GM21723 (cell line): Measurements from ENCODE around the gene GRAMD2B.
A peak's percentile ranks its signal among the peaks of the same experiment; 100 is the strongest.
"Not testable (repeated sequence)": the region's sequence is repeated elsewhere in the genome, so short reads cannot be mapped to it uniquely, and the experiment has no call there.

Experiments used
- ATAC-seq: cut with Tn5 transposase; IDR thresholded peaks from one replicate; pipeline ENCODE4 v1.9.1; 2021; ENCODE audit warnings: mild to moderate bottlenecking, moderate library complexity; ENCODE audit not compliant: unreplicated experiment

GRAMD2B gene

DNA sequence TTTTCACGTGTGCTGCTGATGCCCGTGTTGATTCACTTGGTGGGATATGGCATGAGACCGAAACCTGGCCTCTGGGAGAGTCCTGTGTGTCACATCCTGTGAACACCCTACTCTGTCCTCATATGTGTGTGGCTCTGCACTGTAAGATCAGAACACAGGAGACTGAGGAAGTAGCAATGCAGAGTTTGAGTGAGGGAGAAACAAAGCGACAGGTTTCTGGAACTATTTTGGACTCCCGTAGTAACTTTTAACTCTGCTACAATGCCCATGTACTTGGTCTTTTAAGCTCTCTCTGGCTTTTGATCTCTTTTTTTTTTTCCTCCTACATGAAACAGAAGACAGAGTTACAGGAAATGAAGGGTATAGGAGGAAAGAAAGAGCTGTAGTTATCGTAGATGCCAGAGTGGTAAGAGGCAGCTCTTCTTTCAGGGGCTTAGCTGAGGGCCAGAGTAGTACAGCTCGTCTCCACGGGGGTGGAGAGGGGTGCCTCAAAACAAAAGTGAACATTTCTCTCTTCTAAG is 26.6 kb downstream of the GRAMD2B start:
- ATAC-seq = peak; percentile 84

DNA sequence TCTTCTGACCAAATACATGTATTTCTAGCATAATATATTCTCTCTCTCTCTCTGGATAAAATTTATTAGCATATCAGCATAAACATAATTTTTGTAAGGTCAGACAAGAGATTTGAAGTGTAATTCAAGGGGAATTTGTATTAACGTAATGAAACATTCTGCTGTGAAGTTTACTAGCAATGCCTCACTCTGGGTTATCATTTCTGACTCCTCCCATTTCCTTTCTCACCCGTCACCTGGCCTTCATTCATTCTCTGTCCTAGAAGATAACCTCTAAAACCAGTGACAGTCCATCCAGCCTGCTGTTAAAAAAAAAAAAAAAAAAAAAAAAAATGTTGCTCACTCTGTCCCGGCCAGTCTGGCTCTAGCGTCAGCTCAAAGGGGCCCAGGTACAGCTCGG is 27.1 kb downstream of the GRAMD2B start:
- peak; percentile 56 for ATAC-seq

- ATAC-seq = no peak
Measured at GRCh38 chr5:126450907-126451306, 27.7 kb downstream of the GRAMD2B start.

- ATAC-seq = no peak
Measured at GRCh38 chr5:126452477-126452876, 29.3 kb downstream of the GRAMD2B start.

GRCh38 chr5:126454081-126454480 is 30.9 kb downstream of the GRAMD2B start:
- ATAC-seq = no peak

DNA sequence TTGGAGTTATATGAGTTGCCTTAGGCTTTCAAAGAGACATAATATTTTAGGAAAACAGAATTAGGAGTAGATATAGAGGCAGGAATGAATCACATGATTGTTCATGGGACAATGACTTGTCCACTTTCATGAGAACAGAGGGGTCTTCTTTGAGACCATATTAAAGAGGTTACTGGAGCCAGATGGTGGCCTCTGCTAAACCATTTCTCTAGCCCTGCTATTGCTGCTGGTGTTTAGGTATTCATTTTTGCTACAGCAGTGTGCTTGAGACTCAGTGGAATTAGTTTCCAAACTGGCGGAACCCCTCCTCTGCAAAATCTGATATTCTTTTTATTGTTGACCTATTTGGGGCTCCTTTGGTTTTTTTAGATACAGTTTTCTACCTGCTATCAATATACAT is 31.3 kb downstream of the GRAMD2B start:
- no peak for ATAC-seq

GRCh38 chr5:126455264-126455663 is 32.1 kb downstream of the GRAMD2B start:
- no peak for ATAC-seq

DNA sequence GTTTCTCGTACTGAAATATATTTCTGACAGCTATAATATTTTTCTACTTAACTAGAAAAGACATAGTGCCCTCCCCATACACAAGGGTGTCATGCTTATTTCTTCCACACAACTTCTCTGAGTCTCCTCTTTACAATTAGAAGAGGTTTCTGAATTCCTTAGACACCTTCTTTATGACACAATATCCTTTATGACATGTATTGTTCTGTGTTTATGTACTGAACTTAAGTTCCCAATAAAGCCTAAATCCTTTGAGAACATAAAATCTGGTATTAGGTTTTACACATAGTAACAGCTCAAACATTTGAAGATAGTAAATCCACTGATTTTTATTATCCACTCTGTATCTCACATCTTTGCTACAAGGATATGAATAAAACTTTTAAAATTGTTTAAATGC is 32.5 kb downstream of the GRAMD2B start:
- ATAC-seq = no peak

DNA sequence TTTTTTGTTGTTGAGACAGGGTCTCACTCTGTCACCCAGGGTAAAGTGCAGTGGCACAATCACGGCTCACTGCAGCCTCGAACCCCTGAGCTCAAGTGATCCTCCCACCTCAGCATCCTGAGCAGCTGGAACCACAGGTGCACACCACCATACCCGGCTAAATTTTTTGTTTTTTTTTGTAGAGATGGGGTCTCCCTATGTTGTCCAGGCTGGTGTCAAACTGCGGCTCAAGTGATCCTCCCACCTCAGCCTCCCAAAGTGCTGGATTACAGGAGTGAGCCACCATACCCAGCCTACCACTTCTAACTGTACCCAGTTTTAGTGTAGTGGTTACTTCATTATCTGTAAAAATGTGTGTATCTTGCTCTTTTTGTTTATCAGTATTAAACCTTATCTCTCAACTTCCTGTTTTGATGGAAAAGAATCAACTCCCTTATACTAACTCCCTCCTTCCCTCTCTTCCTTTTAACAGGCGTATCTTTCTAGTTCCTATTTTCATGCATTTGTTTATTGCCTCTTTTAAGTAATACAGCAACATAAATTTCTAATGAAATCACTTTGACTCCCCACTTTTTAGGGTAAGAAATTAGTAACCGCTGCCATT is 33.1 kb downstream of the GRAMD2B start:
- ATAC-seq = no peak

GRCh38 chr5:126460459-126460858 is 37.2 kb downstream of the GRAMD2B start:
- ATAC-seq = no peak

DNA sequence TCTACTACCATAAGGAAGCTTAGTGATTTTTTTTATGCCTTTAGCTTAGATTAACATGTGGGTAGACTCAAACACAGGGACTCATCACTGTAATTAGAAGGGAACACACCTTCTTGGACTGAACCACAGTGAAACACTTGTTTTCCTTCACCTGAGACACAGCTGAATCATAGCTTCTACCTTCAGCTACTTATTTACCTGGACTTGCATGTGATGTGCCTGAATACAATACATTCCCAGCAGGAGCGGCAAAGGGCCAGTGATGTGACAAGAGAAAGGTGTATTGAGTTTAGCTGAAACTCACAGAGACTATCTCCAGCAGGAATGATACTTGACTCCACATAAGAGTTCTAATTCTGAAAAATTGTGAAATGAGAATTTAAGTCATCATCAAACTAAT is 37.8 kb downstream of the GRAMD2B start:
- no peak for ATAC-seq

- peak; percentile 12 for ATAC-seq
Measured at GRCh38 chr5:126461838-126462237, 38.6 kb downstream of the GRAMD2B start.

GRCh38 chr5:126462239-126463014 is 39.2 kb downstream of the GRAMD2B start:
- peak; percentile 77 for ATAC-seq

GRCh38 chr5:126464016-126464415 is 40.8 kb downstream of the GRAMD2B start:
- ATAC-seq = no peak

- ATAC-seq = no peak
Measured at GRCh38 chr5:126464959-126465358, 41.8 kb downstream of the GRAMD2B start.

DNA sequence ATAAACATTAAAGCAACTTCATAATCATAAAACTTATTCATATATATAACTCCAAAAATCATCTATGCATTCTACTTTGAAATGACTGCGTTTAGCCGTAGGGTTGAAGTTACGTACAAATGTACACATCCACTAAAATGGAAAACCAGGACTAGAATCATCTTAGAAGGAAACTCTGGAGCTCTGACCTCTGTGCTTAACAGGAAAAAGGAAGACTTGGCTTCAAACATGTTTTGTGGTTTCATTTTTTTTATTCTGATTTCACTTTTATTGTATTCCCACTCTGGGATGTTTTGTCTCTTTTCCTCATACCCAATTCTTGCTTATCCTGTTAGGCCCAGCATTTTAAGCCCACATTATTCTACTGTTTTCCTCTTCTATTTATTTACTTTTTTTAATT is 44.9 kb downstream of the GRAMD2B start:
- ATAC-seq = no peak

DNA sequence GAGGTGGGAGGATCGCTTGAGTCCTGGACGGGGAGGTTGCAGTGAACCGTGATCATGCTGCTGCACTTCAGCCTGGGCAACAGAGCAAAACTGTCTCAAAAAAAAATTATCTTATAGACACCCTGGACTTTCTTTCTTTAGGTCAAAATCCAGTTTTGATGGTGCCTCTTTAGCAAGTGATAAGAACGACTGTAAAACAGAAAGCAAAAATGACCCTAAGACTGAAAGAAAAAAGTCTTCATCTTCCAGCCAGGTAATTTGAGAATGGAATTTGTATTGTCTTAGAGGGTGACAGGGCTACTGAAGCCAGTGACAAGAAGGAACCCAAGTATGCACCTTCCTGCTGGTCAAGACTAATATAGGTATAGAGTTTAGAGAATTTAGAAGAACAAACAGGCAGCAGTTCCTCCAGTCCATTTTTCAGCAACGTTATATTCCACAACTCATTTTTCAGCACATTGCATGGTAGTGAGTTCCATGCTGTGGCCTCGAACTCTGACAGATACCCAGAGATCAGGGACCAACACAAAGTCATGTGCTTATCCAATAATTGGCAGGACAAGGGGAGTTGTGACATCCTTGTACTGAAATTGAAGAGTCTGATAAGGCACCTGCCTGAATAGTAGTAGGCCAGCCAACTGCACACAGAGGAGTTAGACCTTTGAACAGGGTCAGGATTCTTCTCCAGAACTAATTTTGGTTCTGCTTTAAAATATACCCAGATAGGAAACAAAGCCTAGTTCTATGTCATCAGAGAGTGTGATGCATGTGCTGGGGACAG is 46.5 kb downstream of the GRAMD2B start:
- no peak for ATAC-seq

DNA sequence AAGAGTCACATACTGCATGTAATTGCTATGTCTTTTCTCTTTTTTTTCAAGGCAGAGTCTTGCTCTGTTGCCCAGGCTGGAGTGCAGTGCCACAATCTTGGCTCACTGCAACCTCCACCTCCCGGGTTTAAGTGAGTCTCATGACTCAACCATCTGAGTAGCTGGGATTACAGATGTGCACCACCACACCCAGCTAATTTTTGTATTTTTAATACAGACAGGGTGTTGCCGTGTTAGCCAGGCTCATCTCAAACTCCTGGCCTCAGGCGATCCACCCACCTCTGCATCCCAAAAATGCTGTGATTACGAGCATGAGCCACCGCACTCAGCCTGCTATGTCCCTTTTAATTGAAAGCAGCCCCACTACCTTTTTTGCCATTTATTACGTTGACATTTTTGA is 47.3 kb downstream of the GRAMD2B start:
- ATAC-seq = not testable (repeated sequence)

- no peak for ATAC-seq
Measured at GRCh38 chr5:126471247-126471646, 48.0 kb downstream of the GRAMD2B start.

- ATAC-seq = no peak
Measured at GRCh38 chr5:126471875-126472537, 48.8 kb downstream of the GRAMD2B start.

GRCh38 chr5:126472538-126472889 is 49.3 kb downstream of the GRAMD2B start:
- no peak for ATAC-seq
